Measurements from ENCODE around the gene TNN.

GRCh38 chr1:175023043-175023921, 44.4 kb upstream of the TNN start, which contains the start of gene MRPS14:
- TF ChIP-seq POLR2AphosphoS5 (IDR thresholded peaks at IDR 0.05) (peak; percentile 98), CTCF (IDR thresholded peaks at IDR 0.05) (no peak), POLR2A (IDR thresholded peaks at IDR 0.05) (peak; percentile 83)
